Activated CD4-positive, alpha-beta T cell treated with anti-CD3 and anti-CD28 coated beads for 1 hour (primary cell): ENCODE results near the gene PCBP3.

Experiments used
- DNase-seq: peaks from one replicate; pipeline ENCODE4 v3.0.0-alpha.2; 2020

The PCBP3 gene

DNA sequence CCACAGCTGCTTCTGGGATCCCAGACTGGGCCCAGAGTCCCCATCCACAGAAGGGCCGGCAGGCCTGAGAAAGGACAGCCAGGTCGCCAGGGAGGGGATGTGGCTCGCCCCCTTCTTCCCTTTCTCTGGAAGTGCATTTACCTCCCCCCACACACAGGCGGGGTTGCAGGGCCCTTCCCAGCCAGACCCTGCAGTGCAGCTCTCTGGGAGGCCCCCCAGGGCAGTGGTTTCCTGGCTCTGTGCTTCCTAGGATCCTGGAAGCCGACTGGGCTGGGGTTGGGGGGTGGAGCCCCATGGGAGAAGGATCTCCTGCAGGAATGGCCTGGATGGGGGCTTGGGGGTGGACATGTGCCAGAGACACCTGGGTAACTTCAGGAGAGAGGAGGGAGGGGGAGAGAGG is 333.9 kb downstream of the PCBP3 start:
- DNase-seq = no peak

DNA sequence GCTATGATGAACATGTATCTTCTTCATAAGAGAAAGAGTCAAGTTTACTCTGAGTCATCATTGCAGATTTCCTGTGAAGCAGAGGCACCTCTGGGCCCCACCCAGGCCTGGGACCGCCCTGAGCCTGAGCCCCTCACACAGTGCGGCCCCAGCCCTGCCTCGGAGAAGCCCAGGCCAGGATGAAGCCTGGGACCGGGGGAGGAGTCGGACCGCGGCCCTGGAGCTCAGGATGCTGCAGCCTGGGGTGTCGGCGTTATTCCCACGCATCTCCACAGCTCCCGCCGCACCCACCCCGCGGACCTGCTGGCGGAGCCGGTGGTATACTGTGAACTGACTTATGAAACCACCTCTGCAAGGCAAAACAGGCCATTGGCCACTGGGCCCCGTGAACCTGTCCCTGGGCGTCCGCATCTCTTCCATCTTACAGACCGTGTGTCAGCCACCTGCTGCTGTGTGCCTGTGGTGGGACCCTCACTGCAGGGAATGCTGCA is 335.7 kb downstream of the PCBP3 start:
- DNase-seq = no peak

DNA sequence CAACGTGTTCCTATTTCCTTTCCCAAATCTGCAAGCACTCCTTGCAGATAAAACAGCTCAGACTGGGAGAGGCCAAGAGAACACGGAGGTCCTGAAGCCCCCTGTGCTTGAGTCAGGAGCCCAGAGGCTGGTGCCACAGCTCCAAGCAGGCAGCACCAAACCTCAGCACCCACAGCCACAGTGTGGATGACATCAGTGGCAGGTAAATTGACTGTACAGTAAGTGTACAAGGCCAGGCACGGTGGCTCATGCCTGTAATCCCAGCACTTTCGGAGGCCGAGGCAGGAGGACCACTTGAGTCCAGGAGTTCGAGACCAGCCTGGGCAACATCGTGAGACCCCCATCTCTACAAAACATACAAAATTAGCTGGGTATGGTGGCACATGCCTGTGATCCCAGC is 336.1 kb downstream of the PCBP3 start:
- DNase-seq = peak; percentile 7

- no peak for DNase-seq
Measured at GRCh38 chr21:45980271-45980670, 336.7 kb downstream of the PCBP3 start.

DNA sequence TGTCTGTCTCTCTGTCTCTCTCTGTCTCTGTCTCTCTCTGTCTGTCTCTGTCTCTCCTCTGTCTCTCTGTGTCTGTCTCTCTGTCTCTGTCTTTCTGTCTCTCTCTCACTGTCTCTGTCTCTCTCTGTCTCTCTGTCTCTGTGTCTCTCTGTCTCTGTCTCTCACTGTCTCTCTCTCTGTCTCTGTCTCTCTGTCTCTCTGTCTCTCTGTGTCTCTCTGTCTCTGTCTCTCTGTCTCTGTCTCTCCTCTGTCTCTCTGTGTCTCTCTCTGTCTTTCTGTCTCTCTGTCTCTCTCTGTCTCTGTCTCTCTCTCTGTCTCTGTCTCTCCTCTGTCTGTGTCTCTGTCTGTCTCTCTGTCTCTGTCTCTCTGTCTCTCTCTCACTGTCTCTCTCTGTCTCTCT is 337.2 kb downstream of the PCBP3 start:
- DNase-seq = no peak

DNA sequence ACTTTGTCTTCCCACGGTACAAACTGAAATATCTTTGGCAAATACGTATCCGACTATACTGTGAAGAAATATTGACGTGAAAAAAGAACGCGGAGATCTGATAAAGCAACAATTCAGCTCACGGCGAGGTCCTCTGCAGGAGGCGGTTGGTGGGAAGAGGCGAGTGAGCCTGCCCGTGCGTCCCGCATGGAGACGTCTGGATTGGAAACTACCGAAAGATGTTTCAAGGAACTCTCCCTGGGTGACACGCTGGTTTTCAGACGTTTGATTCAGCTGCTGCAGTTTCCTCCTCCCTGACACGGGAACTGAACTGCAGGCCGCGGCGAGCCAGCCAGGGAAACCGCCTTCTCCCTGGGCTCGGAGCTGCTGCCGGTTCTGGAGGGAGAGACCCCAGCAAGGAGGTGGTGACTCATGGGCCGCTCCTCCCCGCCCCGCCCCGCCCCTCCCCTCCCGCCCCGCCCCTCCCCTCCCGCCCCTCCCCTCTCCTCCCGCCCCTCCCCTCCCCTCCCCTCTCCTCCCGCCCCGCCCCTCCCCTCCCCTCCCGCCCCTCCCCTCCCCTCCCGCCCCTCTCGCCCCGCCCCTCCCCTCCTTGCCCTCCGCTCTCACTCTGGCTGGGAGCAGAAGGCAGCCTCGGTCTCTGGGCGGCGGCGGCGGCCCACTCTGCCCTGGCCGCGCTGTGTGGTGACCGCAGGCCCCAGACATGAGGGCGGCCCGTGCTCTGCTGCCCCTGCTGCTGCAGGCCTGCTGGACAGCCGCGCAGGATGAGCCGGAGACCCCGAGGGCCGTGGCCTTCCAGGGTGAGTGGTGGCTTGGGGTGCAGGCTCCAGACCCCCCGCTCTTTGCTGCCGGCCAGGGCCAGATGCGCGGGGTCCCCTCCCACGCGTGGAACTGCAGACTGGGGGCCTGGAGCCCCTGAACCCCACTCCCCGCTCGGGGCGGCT is 337.9 kb downstream of the PCBP3 start, which contains the start of gene COL6A1:
TSS of gene COL6A1 (plus strand) at position 620 of the 941 bp plus-strand sequence. CDS start at position 701, 81 bp downstream.
- DNase-seq = peak; percentile 33

DNA sequence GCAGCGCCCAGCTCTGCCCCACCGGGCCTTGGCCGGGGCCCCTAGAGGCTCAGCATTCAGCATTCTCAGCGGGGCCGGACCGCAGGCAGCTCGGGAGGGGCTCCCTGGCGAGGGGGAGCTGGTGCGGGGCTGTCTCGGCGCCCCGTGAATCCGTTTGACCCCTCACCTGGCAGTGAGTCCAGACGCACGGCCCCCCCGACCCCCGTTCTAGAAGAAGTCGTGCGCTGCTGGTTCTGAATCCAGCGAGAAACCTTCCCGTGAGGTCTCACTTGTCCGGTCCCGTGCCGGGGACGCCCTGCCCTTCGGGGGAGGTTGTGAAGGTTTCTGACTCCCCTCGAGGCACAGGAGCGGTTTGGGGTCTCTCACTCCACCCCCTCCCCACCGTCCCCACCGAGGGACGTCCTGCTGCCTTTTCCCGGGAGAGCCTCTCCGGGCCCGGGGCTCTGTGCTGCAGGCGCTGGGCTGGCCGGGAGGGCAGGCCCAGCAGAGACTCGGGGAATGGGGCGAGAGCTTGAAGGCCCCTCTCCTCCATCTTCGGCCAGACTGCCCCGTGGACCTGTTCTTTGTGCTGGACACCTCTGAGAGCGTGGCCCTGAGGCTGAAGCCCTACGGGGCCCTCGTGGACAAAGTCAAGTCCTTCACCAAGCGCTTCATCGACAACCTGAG is 338.7 kb downstream of the PCBP3 start:
- no peak for DNase-seq

DNA sequence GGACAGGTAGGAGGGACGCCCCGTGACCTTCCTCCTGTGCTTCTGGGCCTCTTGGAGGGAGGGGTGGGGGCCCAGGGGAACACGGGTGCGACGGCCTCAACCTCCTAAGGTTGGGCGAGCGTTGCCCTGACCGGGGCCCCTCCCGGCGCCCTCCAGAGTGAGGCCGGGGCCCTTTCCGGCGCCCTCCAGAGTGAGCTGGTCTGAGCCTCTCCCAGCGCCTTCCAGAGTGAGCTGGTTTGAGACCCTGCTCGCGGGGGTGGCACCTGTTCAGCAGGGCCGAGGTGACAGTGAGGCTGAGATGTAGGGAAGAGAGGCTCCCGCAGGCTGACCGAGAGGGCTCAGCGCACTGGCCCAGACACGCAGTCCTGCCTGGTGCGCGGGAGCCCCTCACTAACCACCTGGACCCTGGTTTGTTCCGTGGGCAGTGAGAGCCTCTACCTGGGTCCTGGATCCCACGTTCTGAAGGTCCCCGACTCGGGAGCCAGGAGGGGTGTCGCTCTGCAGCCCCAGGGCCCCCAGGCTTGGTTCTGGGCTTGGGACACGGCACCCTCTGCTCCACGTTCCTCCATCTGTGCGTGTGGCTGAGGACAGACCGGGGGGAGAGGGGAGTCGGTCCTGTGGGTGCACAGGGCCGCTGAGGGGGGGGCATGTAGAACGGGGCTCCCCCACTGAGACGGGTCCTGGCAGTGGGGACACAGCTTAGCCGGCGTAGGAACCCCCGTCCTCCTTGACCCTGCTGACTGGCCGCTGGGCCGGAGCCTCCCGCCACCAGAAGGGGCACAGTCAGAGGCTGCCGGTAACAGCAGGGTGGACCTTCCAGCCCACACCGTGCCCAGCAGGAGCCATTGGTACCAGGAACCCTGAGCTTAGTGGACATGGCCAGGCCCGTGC is 339.5 kb downstream of the PCBP3 start:
- no peak for DNase-seq

DNA sequence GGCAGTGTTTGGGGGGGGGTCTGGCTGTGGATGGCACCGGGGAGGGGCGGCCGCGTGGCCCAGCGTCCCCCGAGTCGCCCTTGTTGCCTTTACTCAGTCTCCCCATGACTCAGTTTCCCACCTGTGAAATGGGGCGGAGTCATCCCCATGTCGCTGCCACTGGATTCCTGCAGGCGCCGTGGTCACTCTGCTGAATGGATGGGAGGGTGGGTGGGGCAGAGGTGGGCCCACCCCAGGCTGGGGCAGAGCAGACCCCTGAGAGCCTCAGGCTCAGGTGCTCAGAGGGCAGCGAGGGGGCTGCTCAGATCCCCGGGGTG is 340.1 kb downstream of the PCBP3 start:
- no peak for DNase-seq

DNA sequence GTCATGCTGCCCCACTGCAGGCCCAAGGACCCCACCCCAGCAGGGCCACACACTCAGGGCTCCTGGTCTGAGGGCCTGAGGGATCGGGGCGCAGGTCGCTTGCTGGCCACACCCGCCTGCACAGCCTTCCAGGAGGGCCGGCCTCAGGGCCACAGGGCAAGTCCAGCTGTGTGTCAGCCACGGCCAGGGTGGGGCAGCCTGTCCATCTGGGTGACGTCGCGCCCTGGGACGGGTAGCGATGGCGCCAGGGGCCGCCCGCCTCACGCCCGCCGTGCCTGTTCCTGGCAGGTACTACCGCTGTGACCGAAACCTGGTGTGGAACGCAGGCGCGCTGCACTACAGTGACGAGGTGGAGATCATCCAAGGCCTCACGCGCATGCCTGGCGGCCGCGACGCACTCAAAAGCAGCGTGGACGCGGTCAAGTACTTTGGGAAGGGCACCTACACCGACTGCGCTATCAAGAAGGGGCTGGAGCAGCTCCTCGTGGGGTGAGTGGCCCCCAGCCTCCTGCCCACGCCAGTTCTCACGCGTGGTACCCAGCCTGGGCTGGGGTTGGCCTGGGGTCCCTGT is 340.5 kb downstream of the PCBP3 start:
- no peak for DNase-seq

- no peak for DNase-seq
Measured at GRCh38 chr21:45984584-45985095, 341.1 kb downstream of the PCBP3 start.

DNA sequence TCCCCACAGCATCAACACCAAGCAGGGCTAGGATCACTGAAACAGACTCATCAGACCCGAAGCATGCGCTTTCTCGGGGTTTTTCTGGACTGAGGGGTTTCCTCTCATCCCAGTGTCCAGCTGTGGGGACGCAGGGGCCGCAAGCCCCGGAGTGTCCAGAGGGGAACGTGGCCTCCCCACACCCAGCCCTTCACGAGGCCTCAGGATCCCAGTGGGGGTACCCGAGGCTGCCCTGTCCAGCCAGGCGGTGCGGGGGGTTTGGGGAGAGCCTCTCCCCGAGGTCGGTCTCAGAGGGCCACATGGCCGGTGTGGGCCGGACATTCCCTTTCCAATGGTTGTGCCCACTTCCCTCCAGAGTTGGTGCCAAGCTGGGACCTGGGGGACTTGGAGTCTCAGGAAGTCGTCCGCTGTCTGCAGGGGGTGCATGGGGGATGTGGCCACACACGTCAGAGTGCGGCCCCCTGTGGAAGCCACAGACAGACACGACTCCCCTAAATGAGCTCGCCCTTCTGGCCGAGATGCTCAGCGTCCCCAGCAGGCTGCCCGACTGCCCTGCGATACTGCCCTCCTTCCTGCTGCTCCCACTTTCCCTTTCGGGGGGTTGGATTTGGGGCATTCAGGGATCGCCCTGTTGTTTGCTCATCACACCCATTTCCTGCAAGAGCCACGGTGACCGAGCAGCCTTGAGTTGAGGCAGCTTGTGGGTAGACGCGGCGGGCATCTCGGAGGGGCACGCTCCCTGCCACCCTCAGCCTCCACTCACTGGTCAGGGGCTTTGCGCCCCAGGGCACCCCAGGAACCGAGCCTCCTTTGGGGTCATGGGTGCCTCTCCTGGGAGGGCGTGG is 342.2 kb downstream of the PCBP3 start:
- no peak for DNase-seq

DNA sequence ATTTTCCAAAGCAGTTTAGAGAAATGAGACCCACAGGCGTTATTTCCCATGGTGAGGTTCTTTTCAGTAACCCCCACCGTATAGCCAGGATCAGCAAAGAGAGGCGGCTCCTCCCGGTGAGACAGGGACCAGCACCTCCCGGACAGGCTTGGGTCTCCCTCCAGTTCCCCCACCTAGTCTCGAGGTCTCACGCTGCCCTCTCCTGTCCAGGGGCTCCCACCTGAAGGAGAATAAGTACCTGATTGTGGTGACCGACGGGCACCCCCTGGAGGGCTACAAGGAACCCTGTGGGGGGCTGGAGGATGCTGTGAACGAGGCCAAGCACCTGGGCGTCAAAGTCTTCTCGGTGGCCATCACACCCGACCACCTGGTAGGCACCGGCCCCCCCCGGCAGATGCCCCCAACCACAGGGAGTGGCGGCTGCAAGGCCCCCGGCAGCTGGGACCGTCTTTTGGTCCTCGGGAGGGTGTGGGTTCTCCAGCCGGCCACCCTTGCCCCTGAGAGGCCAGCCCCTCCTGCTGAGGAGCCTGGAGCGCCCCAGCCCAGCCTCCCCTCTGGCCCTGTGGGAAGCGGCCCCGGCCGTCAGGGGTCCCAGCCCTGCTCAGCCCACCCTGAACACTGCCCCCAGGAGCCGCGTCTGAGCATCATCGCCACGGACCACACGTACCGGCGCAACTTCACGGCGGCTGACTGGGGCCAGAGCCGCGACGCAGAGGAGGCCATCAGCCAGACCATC is 343.0 kb downstream of the PCBP3 start:
- no peak for DNase-seq

DNA sequence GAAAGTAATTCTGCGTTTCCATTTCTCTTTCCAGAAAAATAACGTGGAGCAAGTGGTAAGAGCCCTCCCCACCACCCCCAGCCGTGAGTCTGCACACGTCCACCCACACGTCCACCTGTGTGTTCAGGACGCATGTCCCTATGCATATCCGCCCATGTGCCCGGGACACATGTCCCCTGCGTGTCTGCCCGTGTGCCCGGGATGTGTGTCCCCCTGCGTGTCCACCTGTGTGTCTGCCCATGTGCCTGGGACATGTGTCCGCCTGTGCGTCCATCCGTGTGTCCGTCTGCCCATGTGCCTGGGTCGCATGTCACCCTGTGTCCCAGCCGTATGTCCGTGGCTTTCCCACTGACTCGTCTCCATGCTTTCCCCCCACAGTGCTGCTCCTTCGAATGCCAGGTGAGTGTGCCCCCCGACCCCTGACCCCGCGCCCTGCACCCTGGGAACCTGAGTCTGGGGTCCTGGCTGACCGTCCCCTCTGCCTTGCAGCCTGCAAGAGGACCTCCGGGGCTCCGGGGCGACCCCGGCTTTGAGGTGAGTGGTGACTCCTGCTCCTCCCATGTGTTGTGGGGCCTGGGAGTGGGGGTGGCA is 343.7 kb downstream of the PCBP3 start:
- DNase-seq = no peak

DNA sequence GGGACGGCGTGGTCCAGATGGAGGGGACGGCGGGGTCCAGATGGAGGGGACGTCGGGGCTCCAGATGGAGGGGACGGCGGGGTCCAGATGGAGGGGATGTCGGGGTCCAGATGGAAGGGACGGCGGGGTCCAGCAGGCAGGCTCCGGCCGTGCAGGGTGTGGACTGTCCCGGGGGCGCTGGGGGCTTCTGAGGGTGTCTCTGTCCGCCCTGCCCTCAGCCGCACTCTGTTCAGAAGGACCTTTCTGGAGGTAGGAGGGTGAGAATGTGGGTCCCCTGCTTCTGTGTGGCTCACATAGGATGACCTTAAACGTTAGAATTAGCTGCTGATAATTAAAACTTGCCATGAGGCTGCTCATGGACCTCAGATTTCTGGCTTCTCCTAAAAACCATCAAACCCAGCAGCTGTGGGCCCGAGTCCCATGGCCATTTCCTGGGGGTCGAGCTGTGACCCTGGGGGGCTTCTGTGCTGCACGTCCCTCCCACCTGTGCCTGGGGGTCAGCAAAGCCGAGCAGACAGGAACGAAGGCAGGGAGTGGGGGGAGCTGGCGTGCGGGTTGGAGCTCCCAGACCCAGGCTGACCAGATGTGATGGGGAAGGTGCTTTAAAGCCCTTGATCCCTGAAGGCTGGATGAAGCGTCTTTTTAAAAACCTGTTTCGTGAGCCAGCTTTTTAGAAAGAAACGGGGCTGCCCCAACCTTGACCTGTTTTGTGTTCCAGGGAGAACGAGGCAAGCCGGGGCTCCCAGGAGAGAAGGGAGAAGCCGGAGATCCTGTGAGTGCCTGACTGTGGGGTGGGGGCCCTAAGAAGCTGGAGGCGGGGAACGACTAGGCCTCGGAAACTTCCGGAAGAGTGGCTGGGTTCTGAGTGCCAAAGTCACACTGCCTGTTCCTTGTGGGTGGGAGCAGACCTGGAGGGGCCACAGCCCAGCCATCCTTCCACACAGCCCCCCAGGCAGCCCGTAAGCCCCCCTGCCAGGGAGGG is 345.1 kb downstream of the PCBP3 start:
- no peak for DNase-seq

GRCh38 chr21:45989355-45990048 is 346.0 kb downstream of the PCBP3 start:
- DNase-seq = no peak

DNA sequence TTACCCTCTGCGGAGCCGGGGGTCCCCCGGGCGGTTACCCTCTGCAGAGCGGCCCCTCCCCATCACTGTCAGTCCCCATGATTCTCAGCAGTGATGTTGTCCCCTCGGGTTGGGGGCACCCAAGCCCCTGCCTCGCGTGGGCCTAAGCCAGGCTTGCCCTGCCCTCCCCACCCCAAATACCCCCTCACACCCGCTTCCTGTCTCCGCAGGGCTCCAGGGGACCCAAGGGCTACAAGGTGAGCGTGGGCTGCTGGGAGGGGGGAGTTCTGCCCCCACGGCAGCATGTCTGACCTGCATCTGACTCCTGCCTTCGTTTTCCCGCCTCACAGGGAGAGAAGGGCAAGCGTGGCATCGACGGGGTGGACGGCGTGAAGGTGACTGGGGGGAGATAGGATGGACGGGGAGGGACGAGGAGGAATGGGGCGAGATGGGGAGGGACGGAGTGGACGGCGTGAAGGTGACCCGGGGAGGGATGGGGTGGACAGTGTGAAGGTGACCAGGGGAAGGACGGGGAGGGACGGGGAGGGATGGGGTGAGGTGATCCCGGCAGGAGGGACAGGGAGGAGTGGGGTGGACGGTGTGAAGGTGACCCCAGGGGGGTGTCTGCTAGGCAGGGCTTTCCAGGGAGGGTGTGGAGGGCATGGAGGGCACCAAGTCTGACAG is 346.7 kb downstream of the PCBP3 start:
- DNase-seq = no peak
